Activated CD8-positive, alpha-beta T cell treated with anti-CD3 and anti-CD28 coated beads, Interleukin-2, amount 10 ng/mL, durations not matched to agents 7 days and 5 days (primary cell): ENCODE measurements around the gene SLC50A1. TPM values are rescaled to one million over a fixed set of nuclear protein-coding genes. Genes with fewer than 3 reads are reported as not detected.

Experiments used
- ATAC-seq: fragments of 150-1000 bp; cut with Tn5 transposase; one replicate; pipeline ENCODE4 v1.10.0; 2021; ENCODE audit warnings: moderate library complexity
- CTCF ChIA-PET: fragments of 350-600 bp; sonication (Branson Sonifier 250); formaldehyde crosslinking; loops from one replicate; lab custom pipeline; 2021; ENCODE audit warnings: antibody characterized with exemption; lab: Charles Lee
- POLR2A ChIA-PET: fragments of 350-600 bp; sonication (Branson Sonifier 250); formaldehyde crosslinking; loops from one replicate; lab custom pipeline; 2021; ENCODE audit warnings: antibody characterized with exemption; lab: Charles Lee
- DNase-seq: peaks from one replicate; pipeline ENCODE4 v3.0.0-alpha.2; 2020
- H3K27ac Mint-ChIP-seq: one replicate; pipeline ENCODE4 v1.8.0; 2021; ENCODE audit warnings: mild to moderate bottlenecking, mixed read lengths
- H3K27me3 Mint-ChIP-seq: one replicate; pipeline ENCODE4 v1.8.0; 2021; ENCODE audit warnings: low read depth, mixed read lengths
- H3K36me3 Mint-ChIP-seq: one replicate; pipeline ENCODE4 v1.8.0; 2021; ENCODE audit warnings: low read depth, mixed read lengths
- H3K4me1 Mint-ChIP-seq: one replicate; pipeline ENCODE4 v1.8.0; 2021; ENCODE audit warnings: low read depth, mixed read lengths
- H3K4me3 Mint-ChIP-seq: one replicate; pipeline ENCODE4 v1.8.0; 2021; ENCODE audit warnings: mild to moderate bottlenecking, mixed read lengths
- H3K9me3 Mint-ChIP-seq: one replicate; pipeline ENCODE4 v1.8.0; 2022; ENCODE audit warnings: mixed read lengths; ENCODE audit not compliant: insufficient read depth
- total RNA-seq, 2 experiments: library from RNA; stranded (reverse); gene quantifications; one replicate each; pipeline ENCODE4 v1.2.3, GENCODE V29; 2021

Gene SLC50A1
- total RNA-seq, 2 experiments from 2014 or later = 37.5 to 38.9 TPM

DNA sequence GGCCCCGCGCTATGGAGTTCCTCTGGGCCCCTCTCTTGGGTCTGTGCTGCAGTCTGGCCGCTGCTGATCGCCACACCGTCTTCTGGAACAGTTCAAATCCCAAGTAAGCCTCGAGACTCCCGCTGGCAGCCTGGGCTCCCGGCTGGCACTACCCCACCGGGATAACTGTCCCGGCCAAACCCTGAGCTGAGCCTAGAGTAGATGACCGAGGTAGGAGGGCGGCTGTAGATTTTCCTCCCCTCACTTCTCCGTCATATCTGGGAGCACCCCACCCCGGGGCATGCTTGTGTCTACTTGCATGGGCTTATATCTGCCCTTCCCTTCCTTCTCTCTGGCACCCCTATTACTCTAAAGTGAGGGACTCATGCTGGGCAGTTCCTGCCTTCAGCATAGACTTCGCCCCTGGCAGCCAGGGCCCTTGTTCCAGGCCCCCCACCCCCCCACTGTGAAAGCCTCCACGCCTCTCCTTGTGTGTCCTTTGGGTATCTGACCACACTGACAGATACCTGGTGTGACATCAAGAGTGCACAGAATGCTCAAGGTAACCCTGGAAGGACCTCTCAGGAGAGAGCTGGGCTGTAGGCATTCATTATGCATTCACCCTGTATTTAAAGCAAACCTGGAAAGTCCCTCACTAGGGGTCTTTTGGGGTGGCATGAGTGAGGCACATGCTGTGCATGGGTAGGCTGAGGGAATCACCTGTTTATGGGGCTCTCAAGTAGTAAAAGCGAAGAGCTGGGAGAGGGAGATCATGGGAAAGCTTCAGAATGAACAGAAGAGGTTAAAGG lies 7.5 kb upstream of the SLC50A1 start:
- POLR2A ChIA-PET = interaction anchor here (1.0 to 1.2 kb wide), 3 partner anchors 21 to 152 kb away, joined by 3 to 4 read pairs (median 3); partner anchors contain the start of gene KRTCAP2

DNA sequence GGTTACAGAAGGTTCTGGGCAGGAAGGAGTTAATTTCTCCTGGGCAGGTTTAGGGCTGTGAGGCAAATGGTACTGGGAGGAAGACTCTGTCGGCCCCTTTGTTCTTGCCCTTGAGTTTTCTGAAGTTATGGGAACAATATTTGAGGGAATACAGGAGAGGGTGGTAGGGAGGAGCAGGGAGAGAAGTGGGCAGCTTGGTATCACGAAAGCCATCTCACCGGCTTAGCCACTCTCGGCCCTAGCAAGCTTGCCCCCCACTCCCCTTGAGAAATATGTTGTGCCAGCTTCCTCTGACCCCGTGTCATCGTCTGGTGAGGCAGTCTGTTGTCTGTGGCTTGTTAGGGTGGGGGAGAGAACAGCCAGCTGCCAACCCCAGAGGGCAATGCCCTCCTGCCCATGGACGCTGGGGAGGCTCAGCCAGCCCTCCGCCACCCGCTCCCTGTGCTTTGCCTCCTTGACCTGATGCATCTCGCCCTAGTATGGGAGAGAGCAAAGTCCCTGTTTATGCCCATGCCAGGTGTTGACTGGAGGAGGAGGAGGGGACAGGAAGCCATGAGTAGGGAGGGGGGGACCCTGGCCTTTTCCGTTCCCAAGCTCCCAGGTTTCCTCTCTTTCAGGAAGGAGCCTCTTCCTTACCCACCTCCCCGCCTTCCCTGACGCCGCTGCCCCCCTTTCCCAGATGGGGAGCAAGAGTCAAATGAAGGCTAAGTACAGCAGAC lies 6.7 kb upstream of the SLC50A1 start:
- Mint-ChIP-seq H3K27ac (no peak overlapping the region), H3K36me3 (no peaks in the 10 kb centered on the region), H3K4me1 (peaks cover 30% of the 10 kb centered on the region), H3K9me3 (no peaks in the 10 kb centered on the region), H3K4me3 (no peak overlapping the region), H3K27me3 (peaks cover 43% of the 10 kb centered on the region)
- DNase-seq (no peak), ATAC-seq (no peak)
- ChIA-PET CTCF (interaction anchor here (0.9 to 3.5 kb wide), 7 partner anchors 13 to 78 kb away, joined by 3 to 14 read pairs (median 9); partner anchors contain the start of gene KRTCAP2), POLR2A (interaction anchor here (1.0 to 1.2 kb wide), 3 partner anchors 21 to 153 kb away, joined by 3 to 4 read pairs (median 3); partner anchors contain the start of gene KRTCAP2)

More for the DNA sequence above, 7.5 kb upstream of the SLC50A1 start:
- CTCF ChIA-PET = interaction anchor here (0.9 to 3.5 kb wide), 7 partner anchors 12 to 79 kb away, joined by 3 to 14 read pairs (median 9); partner anchors contain the start of gene KRTCAP2
- DNase-seq (no peak), ATAC-seq (no peak)
- H3K4me1 Mint-ChIP-seq = peaks cover 30% of the 10 kb centered on the region
- peaks cover 48% of the 10 kb centered on the region for H3K27me3 Mint-ChIP-seq
- H3K27ac Mint-ChIP-seq = no peak overlapping the region
- no peaks in the 10 kb centered on the region for H3K9me3 Mint-ChIP-seq
- no peaks in the 10 kb centered on the region for H3K36me3 Mint-ChIP-seq
- H3K4me3 Mint-ChIP-seq = peak overlapping the region; percentile 68

DNA sequence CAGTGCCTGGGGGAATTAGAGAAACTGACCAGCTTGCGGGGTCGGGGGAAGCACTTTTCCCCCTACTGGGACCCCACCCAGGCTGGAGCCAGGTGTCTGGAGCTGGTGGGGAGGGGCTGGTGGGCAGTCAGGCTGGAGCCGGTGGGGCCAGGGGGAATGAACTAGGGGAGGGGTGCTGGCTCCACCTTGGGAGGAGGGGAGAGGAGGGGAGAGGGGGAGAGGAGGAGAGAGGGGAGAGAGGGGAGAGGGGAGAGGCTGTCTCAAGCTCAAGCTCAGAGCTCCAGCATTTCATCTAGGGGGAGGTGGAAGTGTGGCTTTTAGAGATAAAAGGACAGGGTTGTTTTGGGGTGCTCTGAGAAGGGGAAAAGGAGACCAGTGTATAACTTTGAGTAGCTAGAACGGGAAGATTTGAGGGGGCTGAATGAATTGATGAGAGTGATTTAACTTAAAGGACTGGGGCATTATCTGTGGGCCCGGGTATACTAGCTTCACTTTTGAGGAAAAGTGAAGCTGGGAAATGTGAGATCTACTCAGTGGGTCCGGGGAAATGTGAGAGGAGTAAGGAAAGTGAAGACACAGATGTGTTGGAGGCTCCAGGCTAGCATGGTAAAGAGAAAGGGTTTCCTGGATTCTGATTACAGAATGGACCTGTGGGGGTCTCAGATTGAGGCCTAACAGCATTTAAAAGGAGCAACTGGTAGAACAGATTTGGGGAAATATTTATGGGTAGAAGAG lies 5.2 kb upstream of the SLC50A1 start:
- Mint-ChIP-seq H3K4me3 (no peak overlapping the region), H3K27me3 (peaks cover 33% of the 10 kb centered on the region), H3K9me3 (no peaks in the 10 kb centered on the region), H3K36me3 (no peaks in the 10 kb centered on the region), H3K27ac (peak overlapping the region; percentile 3), H3K4me1 (peaks cover 40% of the 10 kb centered on the region)
- POLR2A ChIA-PET = interaction anchor here (0.6 kb wide), 1 partner anchor 194 kb away, joined by 3 read pairs; the partner anchor contains the start of gene PMVK
- CTCF ChIA-PET = interaction anchor here (0.9 to 3.5 kb wide), 6 partner anchors 38 to 79 kb away, joined by 3 to 14 read pairs (median 6); partner anchors contain the start of genes ADAM15 and KRTCAP2
- ATAC-seq (no peak), DNase-seq (no peak)

DNA sequence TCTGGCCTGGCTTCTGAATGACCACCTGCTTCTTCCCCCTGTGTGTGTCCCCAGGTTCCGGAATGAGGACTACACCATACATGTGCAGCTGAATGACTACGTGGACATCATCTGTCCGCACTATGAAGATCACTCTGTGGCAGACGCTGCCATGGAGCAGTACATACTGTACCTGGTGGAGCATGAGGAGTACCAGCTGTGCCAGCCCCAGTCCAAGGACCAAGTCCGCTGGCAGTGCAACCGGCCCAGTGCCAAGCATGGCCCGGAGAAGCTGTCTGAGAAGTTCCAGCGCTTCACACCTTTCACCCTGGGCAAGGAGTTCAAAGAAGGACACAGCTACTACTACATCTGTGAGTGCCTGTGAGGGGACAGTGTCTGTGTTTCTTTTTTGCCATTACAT lies 4.4 kb upstream of the SLC50A1 start:
- DNase-seq (no peak), ATAC-seq (no peak)
- H3K36me3 Mint-ChIP-seq = no peaks in the 10 kb centered on the region
- H3K4me3 Mint-ChIP-seq = no peak overlapping the region
- H3K4me1 Mint-ChIP-seq = peaks cover 45% of the 10 kb centered on the region
- CTCF ChIA-PET = interaction anchor here (0.9 to 3.2 kb wide), 5 partner anchors 37 to 80 kb away, joined by 3 to 13 read pairs (median 6); partner anchors contain the start of genes ADAM15 and KRTCAP2
- H3K27me3 Mint-ChIP-seq = peaks cover 28% of the 10 kb centered on the region
- POLR2A ChIA-PET = no interaction called here
- H3K9me3 Mint-ChIP-seq = no peaks in the 10 kb centered on the region
- no peak overlapping the region for H3K27ac Mint-ChIP-seq

DNA sequence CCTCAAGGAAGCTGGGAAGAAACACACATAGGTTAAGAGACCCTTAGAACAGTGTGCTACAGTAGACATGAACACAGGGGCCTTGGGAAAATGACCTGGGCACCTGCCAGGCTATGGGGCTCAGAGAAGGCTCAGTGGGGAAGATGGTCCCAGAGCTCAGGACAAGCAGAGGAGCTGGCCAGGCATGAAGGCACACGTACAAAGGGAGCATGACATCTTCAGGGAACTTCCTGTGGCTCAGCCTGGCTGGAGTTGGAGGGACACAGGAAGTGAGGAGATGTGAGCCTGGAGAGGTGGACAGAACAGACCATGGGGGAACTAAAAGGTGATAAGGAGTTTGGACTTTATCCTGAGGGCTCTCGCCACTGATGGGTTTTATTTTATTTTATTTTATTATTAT lies 3.8 kb upstream of the SLC50A1 start:
- Mint-ChIP-seq H3K4me1 (peaks cover 45% of the 10 kb centered on the region), H3K27me3 (peaks cover 24% of the 10 kb centered on the region), H3K4me3 (no peak overlapping the region), H3K36me3 (no peaks in the 10 kb centered on the region), H3K9me3 (no peaks in the 10 kb centered on the region), H3K27ac (peak overlapping the region; percentile 23)
- DNase-seq (no peak), ATAC-seq (no peak)
- CTCF ChIA-PET = interaction anchor here (1.1 to 1.6 kb wide), 2 partner anchors 40 to 47 kb away, joined by 3 to 6 read pairs; no protein-coding TSS in a partner anchor
- POLR2A ChIA-PET = no interaction called here

DNA sequence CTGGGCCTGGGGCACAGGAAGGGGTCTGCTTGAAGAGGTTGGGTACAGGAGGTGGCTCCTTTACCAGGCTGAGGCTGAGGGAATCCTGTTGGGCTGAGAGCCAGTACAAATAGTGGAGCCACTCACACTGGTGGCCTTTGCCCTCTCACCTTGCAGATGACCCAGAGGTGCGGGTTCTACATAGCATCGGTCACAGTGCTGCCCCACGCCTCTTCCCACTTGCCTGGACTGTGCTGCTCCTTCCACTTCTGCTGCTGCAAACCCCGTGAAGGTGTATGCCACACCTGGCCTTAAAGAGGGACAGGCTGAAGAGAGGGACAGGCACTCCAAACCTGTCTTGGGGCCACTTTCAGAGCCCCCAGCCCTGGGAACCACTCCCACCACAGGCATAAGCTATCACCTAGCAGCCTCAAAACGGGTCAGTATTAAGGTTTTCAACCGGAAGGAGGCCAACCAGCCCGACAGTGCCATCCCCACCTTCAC lies 1.8 kb upstream of the SLC50A1 start:
- ATAC-seq = no peak
- ChIA-PET POLR2A (interaction anchor here (1.1 kb wide), 1 partner anchor 45 kb away, joined by 3 read pairs; no protein-coding TSS in a partner anchor), CTCF (interaction anchor here (2.3 to 5.7 kb wide), 4 partner anchors 33 to 48 kb away, joined by 9 to 41 read pairs (median 27); partner anchors contain the start of gene KRTCAP2)
- peaks cover 45% of the 10 kb centered on the region for H3K4me1 Mint-ChIP-seq
- H3K4me3 Mint-ChIP-seq = no peak overlapping the region
- H3K27me3 Mint-ChIP-seq = peaks cover 5% of the 10 kb centered on the region
- no peak overlapping the region for H3K27ac Mint-ChIP-seq
- no peak for DNase-seq
- H3K36me3 Mint-ChIP-seq = peaks cover 15% of the 10 kb centered on the region
- no peaks in the 10 kb centered on the region for H3K9me3 Mint-ChIP-seq

DNA sequence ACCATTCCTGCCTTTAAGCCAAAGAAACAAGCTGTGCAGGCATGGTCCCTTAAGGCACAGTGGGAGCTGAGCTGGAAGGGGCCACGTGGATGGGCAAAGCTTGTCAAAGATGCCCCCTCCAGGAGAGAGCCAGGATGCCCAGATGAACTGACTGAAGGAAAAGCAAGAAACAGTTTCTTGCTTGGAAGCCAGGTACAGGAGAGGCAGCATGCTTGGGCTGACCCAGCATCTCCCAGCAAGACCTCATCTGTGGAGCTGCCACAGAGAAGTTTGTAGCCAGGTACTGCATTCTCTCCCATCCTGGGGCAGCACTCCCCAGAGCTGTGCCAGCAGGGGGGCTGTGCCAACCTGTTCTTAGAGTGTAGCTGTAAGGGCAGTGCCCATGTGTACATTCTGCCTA lies 1.3 kb upstream of the SLC50A1 start:
- Mint-ChIP-seq H3K36me3 (peaks cover 17% of the 10 kb centered on the region), H3K4me3 (peak overlapping the region; percentile 98), H3K27me3 (peaks cover 3% of the 10 kb centered on the region), H3K4me1 (peaks cover 43% of the 10 kb centered on the region), H3K27ac (no peak overlapping the region), H3K9me3 (no peaks in the 10 kb centered on the region)
- ATAC-seq = no peak
- ChIA-PET CTCF (interaction anchor here (1.4 to 5.7 kb wide), 6 partner anchors 33 to 116 kb away, joined by 3 to 41 read pairs (median 18); partner anchors contain the start of gene KRTCAP2), POLR2A (interaction anchor here (1.0 to 1.1 kb wide), 2 partner anchors 9 to 30 kb away, joined by 3 read pairs; no protein-coding TSS in a partner anchor)
- no peak for DNase-seq

DNA sequence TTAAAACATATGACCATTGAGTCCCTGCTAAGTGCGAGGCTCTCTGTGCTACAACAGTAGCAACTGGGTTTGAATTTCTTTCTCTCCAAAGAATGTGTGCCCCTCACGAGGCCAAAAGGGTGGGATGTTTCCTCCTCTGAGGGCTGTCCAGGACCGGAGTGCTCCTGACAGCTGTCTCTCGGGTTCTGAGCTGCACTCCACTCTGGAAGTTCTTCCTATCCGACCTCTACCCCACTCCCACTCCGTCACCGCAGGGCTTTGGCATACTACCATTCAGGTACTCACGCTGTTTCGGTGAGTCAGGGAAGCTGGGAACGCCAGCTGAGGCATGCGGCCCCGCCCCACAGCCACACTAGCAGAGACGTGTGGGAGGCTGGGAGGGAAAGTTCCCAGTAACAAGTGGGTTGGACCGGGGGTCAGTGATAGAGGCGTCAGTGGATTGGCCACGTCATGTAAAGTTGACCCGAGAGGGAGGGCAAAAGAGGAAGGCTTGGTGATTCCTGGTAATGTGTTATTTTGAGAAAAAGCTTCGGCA lies 705 bp upstream of the SLC50A1 start:
- Mint-ChIP-seq H3K36me3 (peaks cover 22% of the 10 kb centered on the region), H3K4me1 (peaks cover 43% of the 10 kb centered on the region), H3K27ac (peak overlapping the region; percentile 99), H3K9me3 (no peaks in the 10 kb centered on the region), H3K27me3 (no peaks in the 10 kb centered on the region), H3K4me3 (peak overlapping the region; percentile 98)
- ChIA-PET CTCF (interaction anchor here (1.0 to 5.7 kb wide), 7 partner anchors 32 to 117 kb away, joined by 3 to 41 read pairs (median 17); partner anchors contain the start of gene KRTCAP2), POLR2A (interaction anchor here (0.5 to 1.4 kb wide), 9 partner anchors 9 to 365 kb away, joined by 3 to 9 read pairs (median 3); partner anchors contain the start of gene CKS1B)
- DNase-seq = peak; percentile 36
- ATAC-seq = no peak

DNA sequence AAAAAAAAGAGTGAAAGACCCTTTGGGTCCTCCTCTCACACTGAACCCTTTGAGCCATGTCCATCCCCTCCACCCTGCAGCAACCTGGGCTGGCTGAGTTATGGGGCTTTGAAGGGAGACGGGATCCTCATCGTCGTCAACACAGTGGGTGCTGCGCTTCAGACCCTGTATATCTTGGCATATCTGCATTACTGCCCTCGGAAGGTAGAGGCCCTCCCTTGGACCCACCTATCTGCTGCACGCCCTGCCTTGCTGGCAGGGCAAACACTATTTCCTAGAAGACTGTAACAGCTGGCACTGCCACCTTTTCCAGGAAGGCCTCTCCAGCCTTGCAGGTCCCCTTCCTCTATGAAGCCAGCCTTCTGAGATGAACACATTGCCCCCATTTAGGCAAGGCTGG lies 1.1 kb downstream of the SLC50A1 start:
- peak overlapping the region; percentile 99 for H3K27ac Mint-ChIP-seq
- ATAC-seq = peak; percentile 5
- POLR2A ChIA-PET = interaction anchor here (0.8 to 1.0 kb wide), 3 partner anchors 20 to 36 kb away, joined by 3 to 5 read pairs (median 3); partner anchors contain the start of genes KRTCAP2 and TRIM46
- no peaks in the 10 kb centered on the region for H3K9me3 Mint-ChIP-seq
- DNase-seq = peak; percentile 44
- H3K4me3 Mint-ChIP-seq = peak overlapping the region; percentile 98
- H3K4me1 Mint-ChIP-seq = peaks cover 49% of the 10 kb centered on the region
- peaks cover 24% of the 10 kb centered on the region for H3K36me3 Mint-ChIP-seq
- no peaks in the 10 kb centered on the region for H3K27me3 Mint-ChIP-seq
- CTCF ChIA-PET = interaction anchor here (0.9 to 5.7 kb wide), 9 partner anchors 10 to 72 kb away, joined by 3 to 41 read pairs (median 5); partner anchors contain the start of gene KRTCAP2
